ENCODE data around the gene NAA25. TPM values are rescaled to one million over a fixed set of nuclear protein-coding genes. Genes with fewer than 3 reads are reported as not detected.

NAA25 gene
- total and polyA plus RNA-seq, 9 of the 15 experiments (the other 6 are each of a cell fraction or from before 2014, with no cell fraction given) = 26.6 to 59.6 (median 48.9) TPM

- TF ChIP-seq AFF4 (CRISPR knock-in tag; IDR thresholded peaks at IDR 0.05) = no peak
- TF ChIP-seq ZNF143 (CRISPR knock-in tag; IDR thresholded peaks at IDR 0.05) = peak; percentile 37; the same call in 1 of the 2 replicates
- peak; percentile 60; the same call in 1 of the 2 replicates for TF ChIP-seq IRF1 (CRISPR knock-in tag; IDR thresholded peaks at IDR 0.05; ENCODE audit: borderline replicate concordance)
- TF ChIP-seq FOXM1 (IDR thresholded peaks at IDR 0.05; ENCODE audit: low read depth) = no peak
- TF ChIP-seq FOXM1 (CRISPR knock-in tag; IDR thresholded peaks at IDR 0.05; ENCODE audit: low read depth) = no peak
- no peak for TF ChIP-seq POLR3A (IDR thresholded peaks at IDR 0.05; ENCODE audit: borderline replicate concordance, extremely low read depth, insufficient read depth, insufficient read length)
- no peak for TF ChIP-seq NEUROD1 (IDR thresholded peaks at IDR 0.05; ENCODE audit: borderline replicate concordance, low read depth, low read length, partially characterized antibody)
- TF ChIP-seq ZNF354B (CRISPR knock-in tag; IDR thresholded peaks at IDR 0.05) = no peak
- 0 out of 4 replicates have a peak, but pooled peaks of 1 of the 2 experiments have one; percentile 6 for TF ChIP-seq MAZ (CRISPR knock-in tag; conservative IDR thresholded peaks at IDR 0.05 in 1 of 2, IDR thresholded peaks at IDR 0.05 in 1 of 2)
- 0 out of 2 replicates have a peak, but pooled peaks have one; percentile 0 for TF ChIP-seq FOXP4 (CRISPR knock-in tag; IDR thresholded peaks at IDR 0.05; ENCODE audit: borderline replicate concordance)
- 0 out of 4 replicates have a peak, but pooled peaks of 1 of the 2 experiments have one; percentile 55 for TF ChIP-seq TEAD1 (CRISPR knock-in tag; IDR thresholded peaks at IDR 0.05)
- peak; percentile 4; the same call in 1 of the 2 replicates for TF ChIP-seq ZNF511 (CRISPR knock-in tag; IDR thresholded peaks at IDR 0.05)
- no peak for TF ChIP-seq U2AF2 (optimal IDR thresholded peaks at IDR 0.05; ENCODE audit: low read depth, low read length)
- TF ChIP-seq ZKSCAN3 (CRISPR knock-in tag; IDR thresholded peaks at IDR 0.05) = no peak
- no peak for TF ChIP-seq ZNF311 (CRISPR knock-in tag; IDR thresholded peaks at IDR 0.05)
- no peak for TF ChIP-seq TEAD4 (IDR thresholded peaks at IDR 0.05; ENCODE audit: low read length)
- TF ChIP-seq TEAD4 (CRISPR knock-in tag; IDR thresholded peaks at IDR 0.05; ENCODE audit: borderline replicate concordance) = no peak
- TF ChIP-seq SPI1 (IDR thresholded peaks at IDR 0.05; ENCODE audit: borderline replicate concordance, low read depth, low read length) = peak; percentile 10; the same call in 1 of the 2 replicates
- TF ChIP-seq MED1 (CRISPR knock-in tag; IDR thresholded peaks at IDR 0.05; ENCODE audit: borderline replicate concordance) = no peak
- TF ChIP-seq ZNF224 (CRISPR knock-in tag; IDR thresholded peaks at IDR 0.05) = 0 out of 2 replicates have a peak, but pooled peaks have one; percentile 17
- no peak for TF ChIP-seq HDAC8 (tag; IDR thresholded peaks at IDR 0.05)
Measured at GRCh38 chr12:112126000-112126438, 17.4 kb upstream of the NAA25 start (continued).
